CD14-positive monocyte (primary cell): Measurements from ENCODE around the gene TMCO5A. TPM values are rescaled to one million over a fixed set of nuclear protein-coding genes. Genes with fewer than 3 reads are reported as not detected.

ENCODE experiments used
- DNase-seq, 3 donors: peaks; one replicate each; pipeline ENCODE4 v3.0.0-alpha.2; 2011 to 2022
- H2AFZ ChIP-seq: 2 replicates; pipeline ENCODE4 v1.6.0; 2012; ENCODE audit warnings: mild to moderate bottlenecking, low read depth, low read length, inconsistent platforms; ENCODE audit not compliant: insufficient read depth, poor library complexity, severe bottlenecking
- H3K27ac ChIP-seq, 2 donors: 1 replicate in 1 of 2; 2 replicates in 1 of 2; pipeline ENCODE4 v1.5.1; 2012 to 2013; ENCODE audit warnings: low read length in 2 of 2, control low read depth in 1 of 2, inconsistent platforms in 1 of 2, low read depth in 1 of 2, mild to moderate bottlenecking in 1 of 2
- H3K27me3 ChIP-seq, 2 donors: one replicate each; pipeline versions ENCODE4 v1.6.0 to v1.6.1; 2011 to 2013; ENCODE audit warnings: low read length in 2 of 2; ENCODE audit not compliant: control insufficient read depth in 2 of 2, insufficient read depth in 2 of 2
- H3K36me3 ChIP-seq, 2 donors: replicated peaks in 1 of 2; 1 replicate in 1 of 2; 2 replicates in 1 of 2; pipeline versions ENCODE4 v1.5.1 to v1.6.1; 2012 to 2013; ENCODE audit warnings: low read length in 2 of 2, control low read depth in 1 of 2, inconsistent platforms in 1 of 2, mild to moderate bottlenecking in 1 of 2; ENCODE audit not compliant: insufficient read depth in 2 of 2, control insufficient read depth in 1 of 2
- H3K4me1 ChIP-seq, 2 donors: 1 replicate in 1 of 2; 2 replicates in 1 of 2; pipeline versions ENCODE4 v1.5.1 to v1.6.1; 2012 to 2013; ENCODE audit warnings: low read length in 2 of 2, control low read depth in 1 of 2, inconsistent platforms in 1 of 2, mild to moderate bottlenecking in 1 of 2, moderate library complexity in 1 of 2; ENCODE audit not compliant: insufficient read depth in 2 of 2, control insufficient read depth in 1 of 2
- H3K4me2 ChIP-seq: replicated peaks from 2 replicates; pipeline ENCODE3; 2012; ENCODE audit warnings: low read length, moderate library complexity, mild to moderate bottlenecking; ENCODE audit not compliant: poor library complexity, severe bottlenecking; ENCODE audit errors: extremely low read depth
- H3K4me3 ChIP-seq, 3 experiments: fragments of 200-600 bp in 1 of 3; sonication (generic) in 1 of 3; replicated peaks in 1 of 3; 1 replicate in 2 of 3; 2 replicates in 1 of 3; pipeline ENCODE4 v1.5.1; 2011 to 2013; ENCODE audit warnings: low read length in 3 of 3, mild to moderate bottlenecking in 3 of 3, control low read depth in 2 of 3, low read depth in 2 of 3, inconsistent platforms in 1 of 3, moderate library complexity in 1 of 3
- H3K79me2 ChIP-seq: 2 replicates; pipeline ENCODE4 v1.6.0; 2012; ENCODE audit warnings: mild to moderate bottlenecking, control low read depth, inconsistent platforms, low read length, moderate library complexity; ENCODE audit not compliant: insufficient read depth
- H3K9ac ChIP-seq: 2 replicates; pipeline ENCODE4 v1.6.0; 2017; ENCODE audit warnings: low read length, mild to moderate bottlenecking; ENCODE audit not compliant: insufficient read depth, poor library complexity, severe bottlenecking
- H3K9me3 ChIP-seq, 2 donors: replicated peaks in 1 of 2; 1 replicate in 1 of 2; 2 replicates in 1 of 2; pipeline versions ENCODE4 v1.5.1 to v1.6.1; 2012 to 2013; ENCODE audit warnings: low read length in 2 of 2, control low read depth in 1 of 2; ENCODE audit not compliant: control insufficient read depth in 1 of 2, insufficient read depth in 1 of 2
- H4K20me1 ChIP-seq: 2 replicates; pipeline ENCODE4 v1.6.0; 2012; ENCODE audit warnings: mild to moderate bottlenecking, low read length, control low read depth, moderate library complexity; ENCODE audit not compliant: insufficient read depth
- H3K27ac Mint-ChIP-seq, 7 donors: one replicate each; pipeline ENCODE4 v1.8.0; 2020; ENCODE audit warnings: mild to moderate bottlenecking in 7 of 7, mixed read lengths in 7 of 7, moderate library complexity in 6 of 7, inconsistent platforms in 2 of 7
- H3K27me3 Mint-ChIP-seq, 3 donors: one replicate each; pipeline ENCODE4 v1.8.0; 2021 to 2022; ENCODE audit warnings: low read depth in 3 of 3, mild to moderate bottlenecking in 3 of 3, mixed read lengths in 3 of 3, moderate library complexity in 3 of 3, inconsistent platforms in 1 of 3
- H3K36me3 Mint-ChIP-seq, 2 donors: one replicate each; pipeline ENCODE4 v1.8.0; 2020; ENCODE audit warnings: mixed read lengths in 2 of 2, inconsistent platforms in 1 of 2, mild to moderate bottlenecking in 1 of 2
- H3K4me1 Mint-ChIP-seq: one replicate; pipeline ENCODE4 v1.8.0; 2020; ENCODE audit warnings: mild to moderate bottlenecking, mixed read lengths
- H3K4me3 Mint-ChIP-seq, 2 donors: one replicate each; pipeline ENCODE4 v1.8.0; 2020; ENCODE audit warnings: mild to moderate bottlenecking in 2 of 2, mixed read lengths in 2 of 2, moderate library complexity in 1 of 2
- H3K9me3 Mint-ChIP-seq, 7 donors: one replicate each; pipeline ENCODE4 v1.8.0; 2020 to 2022; ENCODE audit warnings: mixed read lengths in 7 of 7, mild to moderate bottlenecking in 6 of 7, moderate library complexity in 6 of 7, inconsistent platforms in 2 of 7
- WGBS: methylation state at CpG from one replicate; pipeline ENCODE4 v1.1.5; 2013; ENCODE audit warnings: missing lambda C conversion rate; ENCODE audit not compliant: insufficient coverage; 5-methylcytosine and 5-hydroxymethylcytosine counted together
- intact Hi-C, 2 donors: fragments of 100-400 bp; cut with micrococcal nuclease; formaldehyde crosslinking; loops; one replicate each; pipeline versions ENCODE4 v1.15.0 to v1.15.1; 2023
- polyA plus RNA-seq, 3 donors: library from polyadenylated mRNA; depleted of rRNA in 1 of 3; unstranded in 2 of 3; stranded (reverse) in 1 of 3; fragments of 300-500 nt in 2 of 3; fragments of >200 nt in 1 of 3; fragmentation: Illumina TruSeq in 2 of 3; gene quantifications; 1 replicate in 2 of 3; 2 replicates in 1 of 3; pipeline ENCODE4 v1.2.3, GENCODE V29; 2012 to 2021
- TF ChIP-seq, protein P1 (sequence below): fragments of 200-600 bp; IDR thresholded peaks from one replicate; pipeline ENCODE4 v1.8.0; 2022; ENCODE audit warnings: antibody characterized with exemption, mild to moderate bottlenecking

Gene TMCO5A
- polyA plus RNA-seq, 3 donors = not detected

DNA sequence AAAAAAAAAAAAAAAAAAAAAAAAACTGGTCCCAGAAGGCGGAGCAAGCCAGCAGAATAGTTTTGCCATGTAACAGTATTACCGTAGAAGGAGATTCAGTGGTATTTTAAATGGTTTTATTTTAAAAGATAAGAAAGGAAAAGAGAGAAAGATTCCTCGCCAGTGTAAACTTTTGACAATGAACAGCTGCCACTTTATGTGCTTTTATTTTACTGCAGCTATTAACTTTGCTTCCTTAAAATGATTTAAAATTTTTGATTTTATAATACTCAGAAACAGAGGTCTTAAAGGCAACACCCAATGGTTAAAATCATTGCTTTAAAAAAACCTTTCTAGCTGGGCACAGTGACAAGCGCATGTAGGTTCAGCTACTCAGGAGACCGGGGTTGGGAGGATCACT lies 46.8 kb downstream of the TMCO5A start:
- Histone ChIP-seq H3K4me2 (no peak overlapping the region), H4K20me1 (no peaks in the 10 kb centered on the region), H2AFZ (no peak overlapping the region), H3K27me3 (peaks cover 0 to 2% of the 10 kb centered on the region in 2 donors), H3K4me3 (no peak overlapping the region), H3K27ac (no peak overlapping the region), H3K79me2 (no peaks in the 10 kb centered on the region), H3K9ac (no peak overlapping the region), H3K9me3 (no peaks in the 10 kb centered on the region), H3K36me3 (no peaks in the 10 kb centered on the region), H3K4me1 (no peaks in the 10 kb centered on the region)
- Mint-ChIP-seq H3K27me3 (peaks cover 2 to 6% (median 3%) of the 10 kb centered on the region in 3 donors), H3K36me3 (no peaks in the 10 kb centered on the region), H3K4me3 (no peak overlapping the region), H3K9me3 (peaks cover 0 to 8% (median 4%) of the 10 kb centered on the region in 7 donors), H3K4me1 (no peaks in the 10 kb centered on the region), H3K27ac (no peak overlapping the region)
- DNase-seq = no peak
- intact Hi-C loops = no loop called here
- 93% methylated on average over 3 of the region's 5 CpGs for WGBS
- TF ChIP-seq, protein P1, sequence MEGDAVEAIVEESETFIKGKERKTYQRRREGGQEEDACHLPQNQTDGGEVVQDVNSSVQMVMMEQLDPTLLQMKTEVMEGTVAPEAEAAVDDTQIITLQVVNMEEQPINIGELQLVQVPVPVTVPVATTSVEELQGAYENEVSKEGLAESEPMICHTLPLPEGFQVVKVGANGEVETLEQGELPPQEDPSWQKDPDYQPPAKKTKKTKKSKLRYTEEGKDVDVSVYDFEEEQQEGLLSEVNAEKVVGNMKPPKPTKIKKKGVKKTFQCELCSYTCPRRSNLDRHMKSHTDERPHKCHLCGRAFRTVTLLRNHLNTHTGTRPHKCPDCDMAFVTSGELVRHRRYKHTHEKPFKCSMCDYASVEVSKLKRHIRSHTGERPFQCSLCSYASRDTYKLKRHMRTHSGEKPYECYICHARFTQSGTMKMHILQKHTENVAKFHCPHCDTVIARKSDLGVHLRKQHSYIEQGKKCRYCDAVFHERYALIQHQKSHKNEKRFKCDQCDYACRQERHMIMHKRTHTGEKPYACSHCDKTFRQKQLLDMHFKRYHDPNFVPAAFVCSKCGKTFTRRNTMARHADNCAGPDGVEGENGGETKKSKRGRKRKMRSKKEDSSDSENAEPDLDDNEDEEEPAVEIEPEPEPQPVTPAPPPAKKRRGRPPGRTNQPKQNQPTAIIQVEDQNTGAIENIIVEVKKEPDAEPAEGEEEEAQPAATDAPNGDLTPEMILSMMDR = no peak

DNA sequence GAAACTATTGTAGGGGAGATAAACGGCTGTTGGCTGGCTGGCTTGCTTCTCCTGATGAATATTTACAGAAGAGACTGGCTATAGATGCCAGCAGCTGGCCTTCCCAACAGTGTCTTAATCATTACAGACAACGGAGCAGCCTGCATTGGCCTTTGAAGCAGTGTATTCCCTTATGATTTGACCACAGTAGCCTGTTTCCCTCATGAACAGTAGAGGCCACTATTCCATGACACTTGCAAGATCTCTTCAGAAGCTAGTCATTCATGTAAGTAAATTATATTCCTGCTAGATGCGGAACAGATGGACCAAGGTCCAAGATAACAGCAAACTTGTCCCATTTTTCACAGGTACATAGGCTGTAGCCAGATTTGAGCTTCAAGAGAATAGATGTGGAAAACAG lies 47.3 kb downstream of the TMCO5A start:
- Histone ChIP-seq H3K4me3 (no peak overlapping the region), H3K9me3 (no peaks in the 10 kb centered on the region), H3K4me1 (no peaks in the 10 kb centered on the region), H3K4me2 (no peak overlapping the region), H2AFZ (no peak overlapping the region), H3K27ac (no peak overlapping the region), H3K27me3 (peaks cover 0 to 2% of the 10 kb centered on the region in 2 donors), H4K20me1 (no peaks in the 10 kb centered on the region), H3K36me3 (no peaks in the 10 kb centered on the region), H3K9ac (no peak overlapping the region), H3K79me2 (no peaks in the 10 kb centered on the region)
- WGBS = 80% methylated on average over 1 of the region's 3 CpGs
- H3K36me3 Mint-ChIP-seq = no peaks in the 10 kb centered on the region
- intact Hi-C loops = no loop called here
- H3K4me3 Mint-ChIP-seq = no peak overlapping the region
- H3K27ac Mint-ChIP-seq = no peak overlapping the region
- no peak for DNase-seq
- H3K9me3 Mint-ChIP-seq = peaks cover 0 to 8% (median 3%) of the 10 kb centered on the region in 7 donors
- TF ChIP-seq, protein P1 = no peak
- peaks cover 1 to 5% (median 2%) of the 10 kb centered on the region in 3 donors for H3K27me3 Mint-ChIP-seq
- no peaks in the 10 kb centered on the region for H3K4me1 Mint-ChIP-seq
